ENCODE results near the gene AIFM3.

GRCh38 chr22:20998411-20999336 lies 31.6 kb downstream of the AIFM3 start:
- TF ChIP-seq, protein P1, sequence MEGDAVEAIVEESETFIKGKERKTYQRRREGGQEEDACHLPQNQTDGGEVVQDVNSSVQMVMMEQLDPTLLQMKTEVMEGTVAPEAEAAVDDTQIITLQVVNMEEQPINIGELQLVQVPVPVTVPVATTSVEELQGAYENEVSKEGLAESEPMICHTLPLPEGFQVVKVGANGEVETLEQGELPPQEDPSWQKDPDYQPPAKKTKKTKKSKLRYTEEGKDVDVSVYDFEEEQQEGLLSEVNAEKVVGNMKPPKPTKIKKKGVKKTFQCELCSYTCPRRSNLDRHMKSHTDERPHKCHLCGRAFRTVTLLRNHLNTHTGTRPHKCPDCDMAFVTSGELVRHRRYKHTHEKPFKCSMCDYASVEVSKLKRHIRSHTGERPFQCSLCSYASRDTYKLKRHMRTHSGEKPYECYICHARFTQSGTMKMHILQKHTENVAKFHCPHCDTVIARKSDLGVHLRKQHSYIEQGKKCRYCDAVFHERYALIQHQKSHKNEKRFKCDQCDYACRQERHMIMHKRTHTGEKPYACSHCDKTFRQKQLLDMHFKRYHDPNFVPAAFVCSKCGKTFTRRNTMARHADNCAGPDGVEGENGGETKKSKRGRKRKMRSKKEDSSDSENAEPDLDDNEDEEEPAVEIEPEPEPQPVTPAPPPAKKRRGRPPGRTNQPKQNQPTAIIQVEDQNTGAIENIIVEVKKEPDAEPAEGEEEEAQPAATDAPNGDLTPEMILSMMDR (conservative IDR thresholded peaks at IDR 0.05 in 1 of 2, IDR thresholded peaks at IDR 0.05 in 1 of 2; ENCODE audit: extremely low read depth in 1 of 2, insufficient read depth in 1 of 2, low read depth in 1 of 2, low read length in 2 of 2): no peak
- TF ChIP-seq EZH2 (IDR thresholded peaks at IDR 0.05; ENCODE audit: borderline replicate concordance, low read length): no peak

Data from mammary epithelial cell (primary cell).